Stimulated activated CD4-positive, alpha-beta T cell treated with anti-CD3 and anti-CD28 coated beads, Interleukin-15, amount 100 ng/mL, for 48 hours (primary cell): Measurements from ENCODE around the gene PDHA2.
"Not testable (repeated sequence)": the region's sequence is repeated elsewhere in the genome, so short reads cannot be mapped to it uniquely, and the experiment has no call there.

Experiments
- DNase-seq, 2 donors: peaks; one replicate each; pipeline ENCODE4 v3.0.0-alpha.2; 2020; ENCODE audit warnings: low read depth in 2 of 2

Gene PDHA2

DNA sequence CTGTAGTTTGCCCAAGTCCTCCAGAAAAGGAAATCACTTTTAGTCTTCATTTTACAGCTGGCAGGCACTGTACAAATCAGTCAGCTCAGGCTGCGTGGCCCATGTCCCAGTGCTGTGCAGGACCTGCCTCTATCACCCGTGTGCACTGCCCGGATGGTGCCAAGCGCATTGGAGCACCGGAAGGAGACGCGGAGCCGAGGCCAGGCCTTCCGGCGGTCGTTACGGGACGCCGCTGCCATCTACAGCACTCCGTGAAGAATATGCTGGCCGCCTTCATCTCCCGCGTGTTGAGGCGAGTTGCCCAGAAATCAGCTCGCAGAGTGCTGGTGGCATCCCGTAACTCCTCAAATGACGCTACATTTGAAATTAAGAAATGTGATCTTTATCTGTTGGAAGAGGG is at the start of gene PDHA2:
TSS of gene PDHA2 (plus strand) at position 203 of the 400 bp plus-strand sequence. CDS start at position 261, 58 bp downstream.
- DNase-seq: no peak

DNA sequence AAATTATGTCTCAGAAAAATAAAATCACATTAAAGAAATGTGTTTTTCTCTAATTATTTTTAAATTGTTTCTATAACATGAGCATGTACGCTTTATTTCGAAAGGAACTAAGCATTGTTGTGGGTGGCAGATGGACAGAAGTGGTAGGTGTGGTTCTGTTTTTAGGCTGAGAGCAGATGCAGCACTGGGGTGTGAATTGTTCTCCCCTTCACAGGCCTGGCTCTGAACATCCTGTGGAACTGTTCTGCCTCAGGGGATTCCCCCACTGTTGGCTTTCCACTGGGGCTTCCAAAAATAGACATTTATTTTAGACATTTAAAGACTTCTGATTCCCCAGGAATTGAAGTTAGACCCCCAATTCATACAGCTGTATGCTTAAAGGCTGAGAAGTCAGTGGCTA is 41.9 kb upstream of the PDHA2 start:
- DNase-seq: no peak

DNA sequence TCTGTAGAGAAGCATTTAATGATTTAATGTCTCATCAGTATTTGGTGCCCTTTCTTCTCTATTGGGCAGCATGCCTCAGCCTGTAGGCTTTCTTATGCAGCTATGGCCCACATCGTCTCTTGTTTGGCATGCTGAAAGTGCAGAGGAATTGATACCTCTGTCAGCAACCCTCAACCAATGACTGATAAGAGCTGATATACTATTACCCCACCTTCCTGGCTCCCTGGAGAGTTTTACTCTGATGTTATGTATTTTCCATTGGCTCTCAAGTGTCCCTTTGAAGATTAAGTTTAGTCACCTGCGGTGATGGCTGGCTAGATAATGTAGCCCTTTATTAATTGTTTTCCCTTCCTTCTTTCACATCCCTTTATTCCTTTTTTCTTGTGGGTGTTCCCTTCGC is 41.2 kb upstream of the PDHA2 start:
- no peak for DNase-seq

DNA sequence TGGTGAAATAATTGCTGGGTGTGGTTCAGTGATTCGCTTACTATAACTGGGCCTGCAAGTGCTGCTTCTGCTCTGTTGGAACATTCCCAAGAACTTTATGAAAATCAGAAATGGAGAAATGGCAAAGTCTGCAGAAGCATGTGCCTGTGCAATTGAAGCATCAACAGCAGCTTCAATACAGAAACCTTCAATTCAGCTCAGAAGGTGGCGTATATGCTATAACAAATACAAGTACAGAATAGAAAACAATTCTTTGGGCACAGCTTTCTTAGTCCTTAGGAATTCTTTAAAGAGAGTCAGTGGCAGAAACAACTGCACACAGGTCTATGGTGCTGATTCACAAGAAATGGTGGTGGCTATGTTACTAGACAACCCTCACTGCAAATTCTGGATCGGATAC is 18.0 kb upstream of the PDHA2 start:
- DNase-seq: no peak

DNA sequence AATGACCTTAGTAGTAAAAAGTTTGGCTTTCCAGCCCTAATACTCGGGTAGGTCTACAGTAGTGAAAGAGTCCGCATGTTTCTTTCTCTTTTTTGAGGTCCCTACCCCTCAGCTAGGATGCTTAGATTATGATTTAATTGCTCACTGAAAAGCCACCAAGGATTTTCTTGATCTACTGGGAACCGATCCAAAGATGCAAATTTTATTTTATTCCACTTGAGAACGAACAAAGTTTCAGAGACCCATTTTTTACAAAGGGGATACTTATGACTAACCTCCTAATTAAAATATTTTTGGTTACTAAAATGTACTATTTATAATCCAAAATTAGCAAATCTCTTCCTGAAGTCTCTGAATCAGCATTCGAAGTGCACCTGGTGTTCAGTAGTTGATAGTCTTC is 14.3 kb upstream of the PDHA2 start:
- no peak for DNase-seq

DNA sequence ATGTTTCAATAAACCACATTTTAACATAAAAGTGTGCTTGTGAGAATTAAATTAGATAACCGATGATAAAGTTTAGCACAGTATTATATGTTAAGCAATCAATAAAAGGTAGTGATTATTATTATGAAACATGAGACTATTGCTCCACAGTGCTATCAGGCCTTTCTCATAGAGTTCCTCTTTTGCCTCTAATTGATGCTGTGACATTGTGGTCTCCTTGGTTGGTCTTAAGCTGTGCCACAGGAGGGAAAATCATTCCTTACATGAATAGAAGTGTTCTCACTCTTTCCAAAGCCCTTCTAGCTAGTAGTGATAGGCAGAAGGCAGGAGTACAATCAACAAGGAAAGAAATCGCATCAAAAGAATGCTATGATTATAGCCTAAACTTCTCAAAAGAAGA is 9.2 kb upstream of the PDHA2 start:
- no peak for DNase-seq

DNA sequence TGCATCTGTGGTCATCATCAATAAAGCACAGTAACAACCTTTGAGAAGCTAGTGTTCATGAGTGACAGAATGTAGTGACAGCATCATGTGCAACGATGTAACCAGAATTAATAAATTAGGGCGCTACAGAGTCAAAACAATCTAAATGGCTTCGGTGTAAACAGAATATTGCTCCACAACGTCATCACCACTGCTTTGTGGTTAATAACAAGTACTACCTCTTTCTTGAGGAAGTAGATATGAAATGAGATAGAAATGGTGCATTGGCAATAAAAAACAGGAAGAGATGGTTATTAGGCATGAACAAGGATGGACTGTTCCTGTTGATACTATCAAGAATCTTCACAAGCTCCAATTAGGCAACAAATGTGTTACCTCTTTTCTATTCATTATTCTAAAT is 8.7 kb upstream of the PDHA2 start:
- DNase-seq: no peak

DNA sequence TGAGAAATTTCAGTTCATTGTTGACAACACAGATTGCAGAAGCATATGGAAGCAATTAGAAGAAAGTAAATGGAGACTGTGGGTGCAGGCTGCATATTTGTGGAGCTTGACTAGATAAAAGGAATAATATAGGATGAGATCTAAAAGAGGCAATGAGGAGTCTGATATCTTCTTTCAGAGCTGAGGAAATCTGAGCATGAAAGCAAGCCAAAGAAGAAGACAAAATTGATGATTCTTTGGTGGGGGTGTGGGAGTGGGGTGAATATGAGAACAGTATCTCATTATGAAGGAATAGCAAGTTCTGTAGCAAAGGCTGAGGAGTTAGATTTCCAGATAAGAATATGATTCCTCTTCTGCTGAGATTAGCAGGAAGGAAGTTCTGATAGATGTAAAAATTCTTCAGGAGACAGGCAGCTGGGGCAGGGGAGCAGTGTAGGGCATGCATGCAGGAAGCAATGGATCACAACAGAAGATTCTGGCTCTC is 6.1 kb upstream of the PDHA2 start:
- no peak for DNase-seq

DNA sequence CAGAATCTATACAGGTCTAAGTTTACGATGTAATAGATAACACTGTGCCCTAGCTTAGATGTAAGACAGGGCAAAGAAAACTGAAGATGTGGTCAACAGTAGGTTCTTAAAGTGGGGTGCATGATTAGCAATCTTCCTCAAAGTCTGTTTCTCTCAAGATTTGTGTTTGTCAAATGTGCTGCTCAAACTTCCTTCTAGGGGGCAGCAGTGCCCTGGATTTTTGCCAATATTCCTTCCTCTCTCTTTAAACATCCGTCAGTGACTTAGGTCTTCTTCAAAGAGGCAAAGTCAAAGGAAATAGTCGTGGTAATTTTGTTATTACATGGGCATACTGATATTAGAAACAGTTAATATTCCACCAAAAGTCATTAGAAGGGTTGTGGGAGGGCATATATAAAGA is 4.2 kb upstream of the PDHA2 start:
- DNase-seq: no peak

DNA sequence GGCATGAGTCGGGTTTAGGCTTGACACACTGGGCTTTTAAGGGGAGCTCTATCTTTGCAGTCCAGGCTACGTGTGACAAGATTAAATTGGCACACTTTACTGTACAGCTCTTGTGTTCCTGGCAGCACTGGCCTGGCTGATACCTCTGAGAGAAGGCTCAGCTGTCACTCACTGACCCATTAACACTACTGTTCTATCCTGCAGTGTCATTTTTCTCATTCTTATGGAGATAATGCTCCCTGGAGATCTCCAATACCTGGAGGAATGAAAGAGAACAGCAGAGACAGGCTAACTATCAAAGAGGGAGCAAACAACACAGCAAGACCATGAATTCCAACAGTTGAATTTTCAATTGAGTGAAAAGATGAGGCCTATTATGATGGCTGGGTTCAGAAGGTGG is 1.7 kb upstream of the PDHA2 start:
- DNase-seq: no peak

DNA sequence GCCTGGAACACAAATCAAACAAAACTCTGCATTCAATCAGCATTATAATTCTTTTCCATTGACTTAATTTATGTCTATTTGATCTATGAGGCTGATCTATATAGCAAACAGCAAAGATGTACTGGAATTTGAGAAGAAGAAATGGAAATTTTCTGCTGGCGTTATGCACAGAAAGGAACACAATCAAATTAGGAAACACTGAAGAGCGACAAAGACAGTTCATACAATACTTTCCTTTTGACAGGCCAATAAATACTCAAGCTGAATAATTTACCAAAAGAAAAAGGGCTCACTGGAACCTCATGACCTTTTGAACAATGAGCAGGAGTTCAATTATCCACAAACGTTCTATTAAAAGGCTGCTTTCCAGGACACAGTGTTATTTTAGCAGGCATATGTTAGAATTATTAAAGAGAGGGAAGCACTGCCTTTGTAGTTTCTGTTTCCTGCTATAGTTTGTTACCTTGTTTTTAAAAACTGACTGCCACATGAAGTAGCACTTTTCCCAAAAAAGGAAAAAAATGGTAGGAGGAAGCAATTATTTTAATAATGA is 8.1 kb downstream of the PDHA2 start:
- no peak for DNase-seq

DNA sequence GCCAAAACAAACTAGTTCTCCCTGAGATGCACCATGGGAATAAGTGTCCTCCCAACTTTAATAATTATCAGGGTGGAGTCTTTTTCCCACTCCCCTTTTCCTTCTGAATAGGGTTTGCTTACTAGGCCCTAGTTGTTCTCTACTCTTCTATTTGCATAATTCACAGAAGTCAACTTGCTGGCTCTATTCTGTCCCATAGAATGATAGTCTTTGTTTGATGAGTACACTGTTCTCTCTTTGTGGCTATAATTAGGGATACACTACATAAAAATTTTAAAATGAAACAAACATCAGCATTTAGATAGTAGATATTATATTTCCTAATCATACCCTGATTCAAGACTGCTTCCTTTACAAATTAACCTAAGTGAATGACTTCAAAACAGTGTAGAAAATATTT is 10.3 kb downstream of the PDHA2 start:
- DNase-seq: no peak

DNA sequence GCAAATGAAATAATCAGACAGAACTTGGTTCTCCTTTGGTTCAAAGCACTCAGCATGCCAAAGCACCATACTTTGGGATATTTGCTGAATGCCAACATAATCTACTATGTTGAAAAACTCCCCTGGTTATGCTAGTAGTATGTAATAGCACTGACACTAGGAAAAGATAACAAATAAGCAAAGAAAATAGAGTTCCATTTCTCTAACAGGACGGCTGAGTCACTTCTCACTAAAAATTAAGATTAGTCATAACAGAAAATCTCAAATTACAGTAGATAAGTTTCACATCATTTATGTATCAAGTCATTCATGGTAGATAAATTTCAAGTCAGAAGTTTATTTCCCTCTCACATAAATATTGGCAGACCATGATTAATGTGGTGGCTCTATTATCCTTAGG is 17.9 kb downstream of the PDHA2 start:
- DNase-seq: no peak

DNA sequence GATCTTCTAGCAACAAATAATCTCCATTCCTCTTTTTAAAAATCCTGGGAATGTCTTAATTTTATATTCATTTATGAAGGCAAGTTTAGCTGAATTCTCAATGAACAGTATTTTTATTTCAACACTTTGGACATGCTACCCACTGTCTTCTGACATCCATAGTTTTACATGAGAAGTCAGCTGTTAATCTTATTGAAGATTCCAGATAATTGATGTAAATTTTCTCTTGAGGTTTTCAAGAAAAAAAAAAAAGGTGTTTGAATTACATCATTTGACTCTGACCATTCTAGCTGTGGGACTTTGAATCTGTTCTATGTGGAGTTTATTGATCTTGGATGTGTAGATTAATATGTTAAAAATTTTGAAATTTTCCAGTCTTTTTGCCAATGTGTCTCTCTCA is 28.0 kb downstream of the PDHA2 start:
- DNase-seq: no peak

DNA sequence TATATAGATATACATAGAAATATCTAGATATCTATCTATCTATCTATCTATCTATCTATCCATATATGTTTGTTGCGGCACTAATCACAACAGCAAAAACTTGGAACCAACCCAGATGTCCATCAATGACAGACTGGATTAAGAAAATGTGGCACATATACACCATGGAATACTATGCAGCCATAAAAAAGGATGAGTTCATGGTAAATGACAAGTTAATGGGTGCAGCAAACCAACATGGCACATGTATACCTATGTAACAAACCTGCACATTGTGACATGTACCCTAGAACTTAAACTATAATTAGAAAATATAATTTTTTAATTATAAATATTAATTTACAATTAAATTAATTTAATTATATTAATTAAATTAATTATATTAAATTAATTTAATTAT is 29.5 kb downstream of the PDHA2 start:
- not testable (repeated sequence) for DNase-seq

DNA sequence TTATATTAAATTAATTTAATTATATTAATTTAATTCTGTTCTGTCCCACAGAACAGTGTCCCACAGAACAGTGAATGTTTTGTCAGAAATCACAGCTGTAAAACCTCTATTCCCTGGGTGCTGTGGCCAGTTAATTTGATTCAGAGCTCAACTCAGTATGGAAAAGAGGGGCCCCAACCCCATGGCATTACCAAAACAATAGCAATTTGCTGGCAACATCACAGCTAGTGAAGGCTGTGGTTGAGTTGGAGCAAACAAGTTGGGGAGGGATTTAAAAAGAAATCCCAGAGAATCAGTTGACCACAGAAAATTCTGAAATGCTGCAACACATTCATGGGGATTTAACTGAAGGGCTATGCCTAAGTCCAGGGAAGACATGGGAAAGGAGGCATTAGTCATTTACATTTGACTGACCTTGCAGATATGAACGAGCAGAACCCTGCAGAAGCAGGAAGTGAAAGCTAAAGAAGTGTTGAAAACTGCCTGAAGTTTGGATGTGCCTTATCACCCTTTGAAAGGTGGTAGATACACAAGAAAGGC is 30.1 kb downstream of the PDHA2 start:
- DNase-seq: no peak

DNA sequence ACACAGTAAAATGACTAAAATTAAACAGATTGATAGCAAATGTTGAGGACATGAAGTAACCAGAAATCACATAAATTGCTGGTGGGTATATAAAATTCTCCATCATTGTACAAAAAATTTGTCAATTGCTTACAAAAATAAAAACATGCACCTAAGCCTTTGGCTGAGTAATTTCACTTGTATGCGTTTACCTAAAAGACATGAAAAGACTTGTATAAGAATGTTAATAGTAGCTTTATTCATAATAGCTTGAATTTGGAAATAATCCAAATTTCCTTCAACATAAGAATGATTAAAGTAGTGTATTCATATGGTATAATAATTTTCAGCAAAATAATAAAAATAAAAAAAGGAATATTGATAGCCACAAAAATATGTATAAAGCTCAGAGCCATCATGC is 37.7 kb downstream of the PDHA2 start:
- DNase-seq: no peak

DNA sequence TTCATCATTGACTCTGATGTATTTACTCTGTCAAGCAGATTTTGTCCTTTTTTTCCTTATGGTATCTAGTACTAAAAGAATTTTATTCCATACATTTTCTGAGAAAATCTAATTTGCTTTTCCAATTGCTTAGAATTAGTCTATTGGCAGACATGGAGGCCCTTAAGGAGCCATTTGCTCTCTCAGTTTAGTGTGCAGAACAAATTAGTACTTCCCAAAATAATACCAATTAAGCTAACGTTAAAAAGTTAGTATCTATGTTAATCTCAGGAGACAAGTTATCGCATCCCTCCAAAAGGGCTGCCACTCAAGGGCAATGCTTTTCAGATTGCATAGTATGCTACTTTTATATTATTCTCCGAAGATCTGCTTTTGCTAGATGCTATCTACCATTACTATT is 47.7 kb downstream of the PDHA2 start:
- no peak for DNase-seq

DNA sequence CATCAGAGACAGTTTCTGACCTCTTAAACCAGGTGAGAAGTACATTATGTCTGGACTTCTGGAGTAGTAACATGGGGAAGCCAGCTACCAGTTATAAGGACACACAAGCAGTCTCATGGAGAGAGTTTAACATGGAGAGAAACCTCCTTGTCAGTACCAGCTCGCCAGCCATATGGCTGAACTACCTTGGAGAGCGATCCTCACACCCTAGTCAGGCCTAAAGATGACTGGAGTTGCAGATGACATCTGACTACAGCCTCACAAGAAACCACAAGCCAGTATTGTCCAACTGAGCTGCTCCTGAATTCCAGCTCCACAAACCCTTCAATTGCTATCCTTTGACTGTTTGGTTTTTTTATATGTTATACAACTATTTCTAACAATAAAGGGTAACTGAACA is 49.8 kb downstream of the PDHA2 start:
- DNase-seq: no peak
